HEK293T (cell line): ENCODE data around the gene HSPA4L.

Source experiments
- CTBP1 ChIP-seq: fragments of 450-650 bp; IDR thresholded peaks from 2 replicates; pipeline ENCODE4 v1.6.1; 2016; ENCODE audit warnings: borderline replicate concordance
- FOXK2 ChIP-seq: fragments of 450-650 bp; IDR thresholded peaks from 2 replicates; pipeline ENCODE4 v1.6.1; 2016; ENCODE audit warnings: mild to moderate bottlenecking
- SP1 ChIP-seq: fragments of 450-650 bp; IDR thresholded peaks from 2 replicates; pipeline ENCODE4 v1.6.1; 2017

- TF ChIP-seq FOXK2 (no peak), SP1 (no peak), CTBP1 (no peak)
Measured at GRCh38 chr4:127832585-127832984, 50.5 kb downstream of the HSPA4L start.
